MM.1S (cell line): Measurements from ENCODE around the gene SHMT2.

Experiments
- DNase-seq: peaks from one replicate; pipeline ENCODE4 v3.0.0-alpha.2; 2015
- H2AFZ ChIP-seq: fragments of 300-600 bp; sonication (generic); 2 replicates; pipeline ENCODE4 v1.6.0; 2016; ENCODE audit warnings: antibody characterized with exemption, low read length
- H3F3A ChIP-seq: fragments of 300-600 bp; sonication (generic); 2 replicates; pipeline ENCODE4 v1.6.1; 2016; ENCODE audit warnings: mild to moderate bottlenecking, antibody characterized with exemption, low read length, moderate library complexity, mixed read lengths; ENCODE audit not compliant: insufficient read depth
- H3K27ac ChIP-seq: fragments of 300-600 bp; sonication (generic); 2 replicates; pipeline ENCODE4 v1.5.1; 2016; ENCODE audit warnings: mild to moderate bottlenecking, low read length
- H3K27me3 ChIP-seq: fragments of 300-600 bp; sonication (generic); replicated peaks from 2 replicates; pipeline ENCODE4 v1.6.0; 2016; ENCODE audit warnings: low read length; ENCODE audit not compliant: insufficient read depth
- H3K36me3 ChIP-seq: fragments of 300-600 bp; sonication (generic); replicated peaks from 2 replicates; pipeline ENCODE4 v1.6.1; 2016; ENCODE audit warnings: mild to moderate bottlenecking, low read length, mixed read lengths; ENCODE audit not compliant: insufficient read depth
- H3K4me1 ChIP-seq: fragments of 300-600 bp; sonication (generic); 2 replicates; pipeline ENCODE4 v1.6.1; 2016; ENCODE audit warnings: low read length, mixed read lengths
- H3K4me2 ChIP-seq: fragments of 300-600 bp; sonication (generic); 2 replicates; pipeline ENCODE4 v1.6.0; 2016; ENCODE audit warnings: low read depth, low read length
- H3K4me3 ChIP-seq: fragments of 300-600 bp; sonication (generic); 2 replicates; pipeline ENCODE4 v1.5.1; 2016; ENCODE audit warnings: low read length, mixed read lengths
- H3K79me2 ChIP-seq: fragments of 300-600 bp; sonication (generic); 2 replicates; pipeline ENCODE4 v1.6.1; 2016; ENCODE audit warnings: mixed run types, low read length, mixed read lengths
- H3K9ac ChIP-seq: fragments of 300-600 bp; sonication (generic); 2 replicates; pipeline ENCODE4 v1.6.1; 2016; ENCODE audit warnings: low read length, mixed read lengths
- H3K9me2 ChIP-seq: fragments of 300-600 bp; sonication (generic); replicated peaks from 2 replicates; pipeline ENCODE4 v1.6.1; 2016; ENCODE audit warnings: mild to moderate bottlenecking, low read length, mixed read lengths; ENCODE audit not compliant: insufficient read depth
- H3K9me3 ChIP-seq: fragments of 300-600 bp; sonication (generic); replicated peaks from 2 replicates; pipeline ENCODE4 v1.6.1; 2016; ENCODE audit warnings: mild to moderate bottlenecking, low read length, mixed read lengths; ENCODE audit not compliant: insufficient read depth
- H4K20me1 ChIP-seq: fragments of 300-600 bp; sonication (generic); 2 replicates; pipeline ENCODE4 v1.6.1; 2016; ENCODE audit warnings: mild to moderate bottlenecking, low read length, moderate library complexity, mixed read lengths; ENCODE audit not compliant: insufficient read depth
- EZH2 ChIP-seq: fragments of 300-600 bp; sonication (generic); optimal IDR thresholded peaks from 2 replicates; pipeline ENCODE3; 2017; ENCODE audit warnings: low read depth, mild to moderate bottlenecking, antibody characterized with exemption, low read length, mixed read lengths
- EZH2phosphoT487 ChIP-seq: fragments of 300-600 bp; sonication (generic); IDR thresholded peaks from 2 replicates; pipeline ENCODE4 v1.6.1; 2018; ENCODE audit warnings: antibody characterized with exemption, low read length
- TF ChIP-seq, protein P1 (sequence below): fragments of 300-600 bp; sonication (generic); IDR thresholded peaks from 2 replicates; pipeline ENCODE4 v1.5.1; 2016; ENCODE audit warnings: antibody characterized with exemption, low read length, mixed read lengths

The SHMT2 gene

DNA sequence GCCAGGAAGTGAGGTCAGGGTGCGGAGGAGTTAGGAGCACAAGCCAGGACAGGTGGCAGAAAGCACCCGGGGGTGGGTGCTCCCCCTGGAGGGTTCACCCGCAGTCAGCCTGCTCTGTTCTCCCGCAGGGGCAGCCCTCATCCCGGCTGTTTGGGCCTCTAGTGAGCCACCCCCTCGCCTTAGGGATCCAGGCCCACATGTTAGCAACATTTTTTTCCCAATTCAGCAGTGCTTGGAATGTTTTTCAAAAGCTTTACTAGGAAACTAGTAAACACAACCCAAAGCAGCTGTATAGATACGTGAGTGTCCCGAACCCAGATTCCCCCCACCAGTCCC, 41.5 kb upstream of the SHMT2 start:
- Histone ChIP-seq H3K9ac (no peak overlapping the region), H3K27ac (no peak overlapping the region), H3K9me2 (no peaks in the 10 kb centered on the region), H3F3A (no peaks in the 10 kb centered on the region), H3K4me2 (no peak overlapping the region), H4K20me1 (no peaks in the 10 kb centered on the region), H3K36me3 (no peaks in the 10 kb centered on the region), H3K27me3 (peaks cover 71% of the 10 kb centered on the region), H3K9me3 (no peaks in the 10 kb centered on the region), H2AFZ (no peak overlapping the region), H3K4me3 (no peak overlapping the region), H3K4me1 (peaks cover 3% of the 10 kb centered on the region; the same call in 1 of the 2 replicates), H3K79me2 (no peaks in the 10 kb centered on the region)
- DNase-seq = no peak
- TF ChIP-seq EZH2phosphoT487 (no peak), EZH2 (no peak)
- TF ChIP-seq, protein P1, sequence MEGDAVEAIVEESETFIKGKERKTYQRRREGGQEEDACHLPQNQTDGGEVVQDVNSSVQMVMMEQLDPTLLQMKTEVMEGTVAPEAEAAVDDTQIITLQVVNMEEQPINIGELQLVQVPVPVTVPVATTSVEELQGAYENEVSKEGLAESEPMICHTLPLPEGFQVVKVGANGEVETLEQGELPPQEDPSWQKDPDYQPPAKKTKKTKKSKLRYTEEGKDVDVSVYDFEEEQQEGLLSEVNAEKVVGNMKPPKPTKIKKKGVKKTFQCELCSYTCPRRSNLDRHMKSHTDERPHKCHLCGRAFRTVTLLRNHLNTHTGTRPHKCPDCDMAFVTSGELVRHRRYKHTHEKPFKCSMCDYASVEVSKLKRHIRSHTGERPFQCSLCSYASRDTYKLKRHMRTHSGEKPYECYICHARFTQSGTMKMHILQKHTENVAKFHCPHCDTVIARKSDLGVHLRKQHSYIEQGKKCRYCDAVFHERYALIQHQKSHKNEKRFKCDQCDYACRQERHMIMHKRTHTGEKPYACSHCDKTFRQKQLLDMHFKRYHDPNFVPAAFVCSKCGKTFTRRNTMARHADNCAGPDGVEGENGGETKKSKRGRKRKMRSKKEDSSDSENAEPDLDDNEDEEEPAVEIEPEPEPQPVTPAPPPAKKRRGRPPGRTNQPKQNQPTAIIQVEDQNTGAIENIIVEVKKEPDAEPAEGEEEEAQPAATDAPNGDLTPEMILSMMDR = no peak

GRCh38 chr12:57190037-57190436, 39.5 kb upstream of the SHMT2 start:
- Histone ChIP-seq H3K79me2 (no peaks in the 10 kb centered on the region), H3K36me3 (no peaks in the 10 kb centered on the region), H3K9ac (no peak overlapping the region), H3K4me1 (no peaks in the 10 kb centered on the region), H3K4me3 (no peak overlapping the region), H3K9me2 (no peaks in the 10 kb centered on the region), H3K27me3 (peaks cover 73% of the 10 kb centered on the region), H4K20me1 (no peaks in the 10 kb centered on the region), H2AFZ (no peak overlapping the region), H3K27ac (no peak overlapping the region), H3F3A (no peaks in the 10 kb centered on the region), H3K4me2 (no peak overlapping the region), H3K9me3 (no peaks in the 10 kb centered on the region)
- no peak for DNase-seq
- TF ChIP-seq, protein P1 = no peak
- no peak for TF ChIP-seq EZH2phosphoT487

- no peak overlapping the region for H3K27ac ChIP-seq
- H3K4me2 ChIP-seq = no peak overlapping the region
- no peak overlapping the region for H2AFZ ChIP-seq
- H3K36me3 ChIP-seq = no peaks in the 10 kb centered on the region
- H3K27me3 ChIP-seq = peaks cover 73% of the 10 kb centered on the region
- no peaks in the 10 kb centered on the region for H3K4me1 ChIP-seq
- TF ChIP-seq, protein P1 = no peak
- TF ChIP-seq EZH2 (no peak), EZH2phosphoT487 (no peak)
- no peaks in the 10 kb centered on the region for H4K20me1 ChIP-seq
- no peak for DNase-seq
- H3F3A ChIP-seq = no peaks in the 10 kb centered on the region
- H3K9me3 ChIP-seq = no peaks in the 10 kb centered on the region
- H3K9me2 ChIP-seq = no peaks in the 10 kb centered on the region
- no peak overlapping the region for H3K4me3 ChIP-seq
- H3K79me2 ChIP-seq = no peaks in the 10 kb centered on the region
- no peak overlapping the region for H3K9ac ChIP-seq
These were observed 38.7 kb upstream of the SHMT2 start for GRCh38 chr12:57190821-57191220.
